Gastrocnemius medialis (tissue), 4 donors: ENCODE data around the gene SSR4. TPM values are rescaled to one million over a fixed set of nuclear protein-coding genes. Genes with fewer than 3 reads are reported as not detected.

Source experiments
- ATAC-seq, 2 donors: fragments of 150-250 bp; one replicate each; pipeline ENCODE4 v1.9.1; 2016
- DNase-seq, 2 donors: peaks; one replicate each; pipeline ENCODE4 v3.0.0-alpha.2; 2019
- H3K27ac ChIP-seq, 4 donors: fragments of 200-600 bp; sonication (generic); 1 replicate in 1 of 4; 2 replicates in 3 of 4; pipeline ENCODE4 v1.5.1; 2016 to 2018; ENCODE audit warnings: mild to moderate bottlenecking in 2 of 4, moderate library complexity in 1 of 4
- H3K27me3 ChIP-seq, 3 donors: fragments of 200-600 bp; sonication (generic) in 2 of 3; 1 replicate in 1 of 3; 2 replicates in 2 of 3; pipeline versions ENCODE4 v1.5.1 to v1.6.0; 2016 to 2019; ENCODE audit warnings: mild to moderate bottlenecking in 1 of 3, moderate library complexity in 1 of 3
- H3K36me3 ChIP-seq, 2 donors: fragments of 200-600 bp; sonication (generic) in 1 of 2; one replicate each; pipeline ENCODE4 v1.5.1; 2017 to 2018
- H3K4me1 ChIP-seq, 2 donors: fragments of 200-600 bp; sonication (generic) in 1 of 2; one replicate each; pipeline ENCODE4 v1.5.1; 2016 to 2017; ENCODE audit warnings: mild to moderate bottlenecking in 2 of 2
- H3K4me3 ChIP-seq, 4 donors: fragments of 200-600 bp; sonication (generic) in 3 of 4; 1 replicate in 1 of 4; 2 replicates in 3 of 4; pipeline ENCODE4 v1.5.1; 2016 to 2019; ENCODE audit warnings: mild to moderate bottlenecking in 2 of 4
- H3K9me3 ChIP-seq, 3 donors: fragments of 200-600 bp; sonication (generic) in 2 of 3; 1 replicate in 1 of 3; 2 replicates in 2 of 3; pipeline ENCODE4 v1.5.1; 2016 to 2019
- CTCF ChIP-seq, 5 experiments: fragments of 450-650 bp in 3 of 5; fragments of 200-600 bp in 2 of 5; sonication (generic) in 2 of 5; IDR thresholded peaks in 4 of 5; conservative IDR thresholded peaks in 1 of 5; 1 replicate in 4 of 5; 2 replicates in 1 of 5; pipeline ENCODE4 v1.5.1; 2016 to 2019; ENCODE audit warnings: antibody characterized with exemption in 5 of 5, mild to moderate bottlenecking in 3 of 5, moderate library complexity in 3 of 5
- POLR2A ChIP-seq, 2 donors: fragments of 450-650 bp; IDR thresholded peaks; one replicate each; pipeline ENCODE4 v1.6.1; 2017; ENCODE audit warnings: antibody characterized with exemption in 2 of 2, mild to moderate bottlenecking in 2 of 2, moderate library complexity in 2 of 2
- in situ Hi-C, 4 donors: fragments of 200-750 bp; cut with MboI; loops; one replicate each; pipeline versions ENCODE4 v1.15.0 to v1.8.0; 2017; ENCODE audit warnings: low sequenced_read_pairs in 4 of 4
- intact Hi-C: fragments of 100-400 bp; cut with DNase I; formaldehyde crosslinking; loops from one replicate; pipeline ENCODE4 v1.15.1; 2023; ENCODE audit warnings: low total_unique reads
- total RNA-seq, 4 donors: library from RNA; depleted of rRNA; stranded (reverse); fragments of >200 nt; gene quantifications; one replicate each; pipeline versions ENCODE4 v1.1.0 to v1.2.3, GENCODE V29; 2016

The SSR4 gene
- total RNA-seq, 4 donors from 2014 or later = 73.9 to 111 (median 93.4) TPM

- DNase-seq = no peak
- no peak overlapping the region for H3K27ac ChIP-seq
- TF ChIP-seq POLR2A (IDR thresholded peaks at IDR 0.05) (no peak), CTCF (IDR thresholded peaks at IDR 0.05 in 4 of 5, conservative IDR thresholded peaks at IDR 0.05 in 1 of 5) (no peak)
- H3K4me1 ChIP-seq = no peaks in the 10 kb centered on the region
- H3K9me3 ChIP-seq = no peaks in the 10 kb centered on the region
- intact Hi-C loops = no loop called here
- no peak for ATAC-seq
- H3K4me3 ChIP-seq = no peak overlapping the region
- no peaks in the 10 kb centered on the region for H3K27me3 ChIP-seq
- no peaks in the 10 kb centered on the region for H3K36me3 ChIP-seq
- in situ Hi-C loops = no loop called here
These were observed 24.4 kb upstream of the SSR4 start for GRCh38 chrX:153769865-153770600.

GRCh38 chrX:153770601-153771414 is 23.7 kb upstream of the SSR4 start:
- no peak overlapping the region for H3K4me3 ChIP-seq
- DNase-seq (no peak), ATAC-seq (no peak)
- intact Hi-C loops (no loop called here), in situ Hi-C loops (no loop called here)
- H3K27ac ChIP-seq = no peak overlapping the region
- H3K27me3 ChIP-seq = no peaks in the 10 kb centered on the region
- H3K4me1 ChIP-seq = no peaks in the 10 kb centered on the region
- H3K36me3 ChIP-seq = no peaks in the 10 kb centered on the region
- TF ChIP-seq CTCF (IDR thresholded peaks at IDR 0.05 in 4 of 5, conservative IDR thresholded peaks at IDR 0.05 in 1 of 5) (no peak), POLR2A (IDR thresholded peaks at IDR 0.05) (no peak)
- no peaks in the 10 kb centered on the region for H3K9me3 ChIP-seq

GRCh38 chrX:153771415-153772315 is 22.8 kb upstream of the SSR4 start:
- ATAC-seq = no peak
- H3K27ac ChIP-seq = no peak overlapping the region
- H3K27me3 ChIP-seq = no peaks in the 10 kb centered on the region
- intact Hi-C loops = no loop called here
- DNase-seq = peak in 1 of 2 donors; percentile 1
- no peak overlapping the region for H3K4me3 ChIP-seq
- no peaks in the 10 kb centered on the region for H3K36me3 ChIP-seq
- in situ Hi-C loops = no loop called here
- H3K9me3 ChIP-seq = no peaks in the 10 kb centered on the region
- TF ChIP-seq POLR2A (IDR thresholded peaks at IDR 0.05) = no peak
- TF ChIP-seq CTCF (IDR thresholded peaks at IDR 0.05 in 4 of 5, conservative IDR thresholded peaks at IDR 0.05 in 1 of 5) = no peak
- H3K4me1 ChIP-seq = no peaks in the 10 kb centered on the region

GRCh38 chrX:153772316-153773217 is 21.9 kb upstream of the SSR4 start:
- ATAC-seq (no peak), DNase-seq (peak in 1 of 2 donors; percentile 2)
- intact Hi-C loops = no loop called here
- in situ Hi-C loops = no loop called here
- no peaks in the 10 kb centered on the region for H3K27me3 ChIP-seq
- H3K36me3 ChIP-seq = no peaks in the 10 kb centered on the region
- TF ChIP-seq CTCF (IDR thresholded peaks at IDR 0.05 in 4 of 5, conservative IDR thresholded peaks at IDR 0.05 in 1 of 5) (no peak), POLR2A (IDR thresholded peaks at IDR 0.05) (no peak)
- no peak overlapping the region for H3K4me3 ChIP-seq
- H3K9me3 ChIP-seq = no peaks in the 10 kb centered on the region
- H3K27ac ChIP-seq = no peak overlapping the region
- H3K4me1 ChIP-seq = no peaks in the 10 kb centered on the region
